Measurements from ENCODE around the gene IL4R. TPM values are rescaled to one million over a fixed set of nuclear protein-coding genes. Genes with fewer than 3 reads are reported as not detected.
A peak's percentile ranks its signal among the peaks of the same experiment; 100 is the strongest.

IL4R gene
- polyA plus RNA-seq, 3 donors, result 14.3 to 17.3 (median 14.5) TPM

DNA sequence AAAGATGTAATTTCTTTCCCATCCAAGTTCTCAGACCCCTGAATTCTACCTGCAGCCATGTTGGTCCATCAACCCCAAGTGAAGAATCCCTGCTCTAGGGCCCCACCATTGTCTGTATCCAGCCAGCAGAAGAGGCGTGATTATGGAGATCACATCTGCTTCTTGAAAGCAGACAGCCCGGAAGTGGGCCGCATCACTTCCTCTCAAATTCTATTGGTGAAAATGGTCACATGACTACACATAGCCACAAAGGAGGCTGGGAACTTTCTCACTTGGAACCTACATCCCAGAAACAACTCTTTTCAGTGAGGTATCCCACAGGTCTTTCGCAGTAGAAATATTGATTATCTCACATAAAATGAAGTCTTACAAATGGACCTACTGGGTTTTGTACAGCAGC, 40.1 kb downstream of the IL4R start:
- DNase-seq (ENCODE audit: low read depth in 3 of 3, low spot score in 2 of 3), result no peak

DNA sequence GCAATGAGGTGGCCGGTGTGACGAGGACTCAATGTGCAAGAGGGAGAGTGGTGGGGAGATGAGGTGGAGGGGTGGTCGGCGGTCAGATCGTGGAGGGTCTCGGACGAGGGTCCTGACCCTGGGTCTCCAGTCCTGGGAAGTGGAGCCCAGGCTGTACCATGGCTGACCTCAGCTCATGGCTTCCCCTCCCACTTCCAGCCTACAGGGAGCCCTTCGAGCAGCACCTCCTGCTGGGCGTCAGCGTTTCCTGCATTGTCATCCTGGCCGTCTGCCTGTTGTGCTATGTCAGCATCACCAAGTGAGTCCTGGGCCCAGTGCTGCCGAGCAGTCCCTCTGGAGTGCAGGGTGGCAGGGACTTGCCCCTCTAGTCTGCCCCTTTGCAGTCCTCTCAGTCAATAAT, 41.8 kb downstream of the IL4R start:
- DNase-seq (ENCODE audit: low read depth in 3 of 3, low spot score in 2 of 3), result no peak

DNA sequence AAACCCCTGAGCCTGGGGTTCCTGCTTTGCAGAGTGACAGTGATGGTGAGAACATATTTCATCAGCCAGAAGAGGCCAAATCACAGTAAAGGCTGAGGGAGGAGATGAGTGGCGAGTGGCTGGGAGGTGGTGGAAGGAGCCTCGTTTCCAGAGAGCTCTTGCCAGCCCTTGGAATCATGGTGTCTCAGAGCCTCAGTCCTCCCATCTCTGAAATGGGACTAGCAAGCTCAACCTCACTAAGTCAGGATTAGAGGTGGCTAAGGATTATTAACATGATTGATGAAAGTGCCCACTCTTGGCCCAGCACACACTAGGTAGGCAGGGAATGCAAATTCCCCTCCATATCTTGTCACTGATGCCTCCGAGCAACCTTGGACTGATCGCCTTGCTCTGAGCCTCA, 43.0 kb downstream of the IL4R start:
- no peak for DNase-seq (ENCODE audit: low read depth in 3 of 3, low spot score in 2 of 3)

DNA sequence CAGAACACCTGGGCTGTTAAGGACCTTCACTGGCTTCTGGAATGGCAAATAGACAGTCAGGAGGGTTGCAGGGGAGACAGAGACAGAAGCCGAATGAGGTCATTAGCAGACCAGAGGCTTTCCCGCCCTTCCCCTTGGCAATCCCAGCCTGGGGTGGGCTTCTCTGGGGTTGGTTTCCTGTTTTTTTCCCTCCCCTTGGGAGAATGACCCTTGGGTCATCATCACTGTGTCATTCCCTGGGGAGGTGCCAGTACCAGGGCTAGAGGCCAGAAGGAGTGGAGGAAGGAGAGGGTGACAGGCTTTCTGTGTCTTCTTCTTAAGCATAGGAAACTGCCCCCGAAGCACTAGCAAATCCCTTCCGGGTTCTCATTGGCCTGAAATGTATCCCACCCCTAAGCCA, 45.3 kb downstream of the IL4R start:
- no peak for DNase-seq (ENCODE audit: low read depth in 3 of 3, low spot score in 2 of 3)

DNA sequence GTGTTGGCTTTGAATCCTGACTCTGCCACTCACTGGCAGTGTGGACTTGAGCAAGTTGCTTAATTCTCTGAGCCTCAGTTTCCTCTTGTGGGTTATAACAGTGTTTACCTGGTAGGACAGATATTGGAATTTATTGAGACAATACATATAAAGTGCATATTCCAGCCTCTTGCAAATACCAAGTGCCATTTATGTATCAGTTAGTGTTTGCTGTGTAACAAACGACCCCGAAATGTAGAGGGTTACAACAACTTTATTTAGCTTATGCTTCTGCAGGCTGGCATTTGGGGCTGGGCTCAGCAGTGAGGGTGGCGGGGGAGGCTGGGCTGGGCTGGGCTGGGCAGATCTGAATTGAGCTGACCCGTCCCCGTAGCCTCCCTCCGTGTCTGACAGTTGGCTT, 45.8 kb downstream of the IL4R start:
- no peak for DNase-seq (ENCODE audit: low read depth in 3 of 3, low spot score in 2 of 3)

DNA sequence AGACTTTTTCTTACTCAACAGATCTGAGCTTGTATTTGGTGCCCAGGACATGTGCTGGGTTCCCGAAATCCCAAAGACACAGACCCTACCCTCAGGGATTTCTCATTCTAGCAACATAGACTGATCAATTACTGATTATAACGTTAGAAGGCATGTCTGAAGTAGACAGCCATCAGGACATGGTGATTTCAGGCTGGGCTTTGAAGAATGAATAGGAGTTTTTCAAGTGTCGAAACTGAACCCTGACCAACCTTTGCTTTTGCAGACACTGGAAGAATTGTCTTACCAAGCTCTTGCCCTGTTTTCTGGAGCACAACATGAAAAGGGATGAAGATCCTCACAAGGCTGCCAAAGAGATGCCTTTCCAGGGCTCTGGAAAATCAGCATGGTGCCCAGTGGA, 48.2 kb downstream of the IL4R start:
- no peak for DNase-seq (ENCODE audit: low read depth in 3 of 3, low spot score in 2 of 3)

DNA sequence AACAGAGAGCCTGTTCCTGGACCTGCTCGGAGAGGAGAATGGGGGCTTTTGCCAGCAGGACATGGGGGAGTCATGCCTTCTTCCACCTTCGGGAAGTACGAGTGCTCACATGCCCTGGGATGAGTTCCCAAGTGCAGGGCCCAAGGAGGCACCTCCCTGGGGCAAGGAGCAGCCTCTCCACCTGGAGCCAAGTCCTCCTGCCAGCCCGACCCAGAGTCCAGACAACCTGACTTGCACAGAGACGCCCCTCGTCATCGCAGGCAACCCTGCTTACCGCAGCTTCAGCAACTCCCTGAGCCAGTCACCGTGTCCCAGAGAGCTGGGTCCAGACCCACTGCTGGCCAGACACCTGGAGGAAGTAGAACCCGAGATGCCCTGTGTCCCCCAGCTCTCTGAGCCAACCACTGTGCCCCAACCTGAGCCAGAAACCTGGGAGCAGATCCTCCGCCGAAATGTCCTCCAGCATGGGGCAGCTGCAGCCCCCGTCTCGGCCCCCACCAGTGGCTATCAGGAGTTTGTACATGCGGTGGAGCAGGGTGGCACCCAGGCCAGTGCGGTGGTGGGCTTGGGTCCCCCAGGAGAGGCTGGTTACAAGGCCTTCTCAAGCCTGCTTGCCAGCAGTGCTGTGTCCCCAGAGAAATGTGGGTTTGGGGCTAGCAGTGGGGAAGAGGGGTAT, 48.9 kb downstream of the IL4R start:
- DNase-seq (ENCODE audit: low read depth in 3 of 3, low spot score in 2 of 3), result no peak

DNA sequence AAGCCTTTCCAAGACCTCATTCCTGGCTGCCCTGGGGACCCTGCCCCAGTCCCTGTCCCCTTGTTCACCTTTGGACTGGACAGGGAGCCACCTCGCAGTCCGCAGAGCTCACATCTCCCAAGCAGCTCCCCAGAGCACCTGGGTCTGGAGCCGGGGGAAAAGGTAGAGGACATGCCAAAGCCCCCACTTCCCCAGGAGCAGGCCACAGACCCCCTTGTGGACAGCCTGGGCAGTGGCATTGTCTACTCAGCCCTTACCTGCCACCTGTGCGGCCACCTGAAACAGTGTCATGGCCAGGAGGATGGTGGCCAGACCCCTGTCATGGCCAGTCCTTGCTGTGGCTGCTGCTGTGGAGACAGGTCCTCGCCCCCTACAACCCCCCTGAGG, 49.5 kb downstream of the IL4R start:
- no peak for DNase-seq (ENCODE audit: low read depth in 3 of 3, low spot score in 2 of 3)

DNA sequence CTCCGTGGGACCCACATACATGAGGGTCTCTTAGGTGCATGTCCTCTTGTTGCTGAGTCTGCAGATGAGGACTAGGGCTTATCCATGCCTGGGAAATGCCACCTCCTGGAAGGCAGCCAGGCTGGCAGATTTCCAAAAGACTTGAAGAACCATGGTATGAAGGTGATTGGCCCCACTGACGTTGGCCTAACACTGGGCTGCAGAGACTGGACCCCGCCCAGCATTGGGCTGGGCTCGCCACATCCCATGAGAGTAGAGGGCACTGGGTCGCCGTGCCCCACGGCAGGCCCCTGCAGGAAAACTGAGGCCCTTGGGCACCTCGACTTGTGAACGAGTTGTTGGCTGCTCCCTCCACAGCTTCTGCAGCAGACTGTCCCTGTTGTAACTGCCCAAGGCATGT, 50.0 kb downstream of the IL4R start:
- no peak for DNase-seq (ENCODE audit: low read depth in 3 of 3, low spot score in 2 of 3)

DNA sequence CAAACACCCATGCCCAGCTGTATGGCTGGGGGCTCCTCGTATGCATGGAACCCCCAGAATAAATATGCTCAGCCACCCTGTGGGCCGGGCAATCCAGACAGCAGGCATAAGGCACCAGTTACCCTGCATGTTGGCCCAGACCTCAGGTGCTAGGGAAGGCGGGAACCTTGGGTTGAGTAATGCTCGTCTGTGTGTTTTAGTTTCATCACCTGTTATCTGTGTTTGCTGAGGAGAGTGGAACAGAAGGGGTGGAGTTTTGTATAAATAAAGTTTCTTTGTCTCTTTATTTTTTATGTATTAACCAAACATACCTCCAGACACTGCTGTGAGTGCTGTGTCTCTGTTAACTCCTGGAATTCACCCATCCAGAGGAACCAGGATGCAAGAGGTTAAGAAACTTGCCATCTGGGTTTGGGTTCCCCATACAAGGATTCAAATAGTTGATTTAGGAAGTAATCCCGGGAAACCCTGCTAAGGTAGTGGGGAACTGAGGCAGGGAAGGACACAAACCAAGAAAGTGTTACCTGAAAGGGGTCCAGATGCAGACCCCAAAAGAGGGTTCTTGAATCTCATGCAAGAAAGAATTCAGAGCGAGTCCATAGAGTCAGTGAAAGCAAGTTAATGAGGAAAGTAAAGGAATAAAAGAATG, 50.8 kb downstream of the IL4R start:
- DNase-seq (ENCODE audit: low read depth in 3 of 3, low spot score in 2 of 3), result no peak

DNA sequence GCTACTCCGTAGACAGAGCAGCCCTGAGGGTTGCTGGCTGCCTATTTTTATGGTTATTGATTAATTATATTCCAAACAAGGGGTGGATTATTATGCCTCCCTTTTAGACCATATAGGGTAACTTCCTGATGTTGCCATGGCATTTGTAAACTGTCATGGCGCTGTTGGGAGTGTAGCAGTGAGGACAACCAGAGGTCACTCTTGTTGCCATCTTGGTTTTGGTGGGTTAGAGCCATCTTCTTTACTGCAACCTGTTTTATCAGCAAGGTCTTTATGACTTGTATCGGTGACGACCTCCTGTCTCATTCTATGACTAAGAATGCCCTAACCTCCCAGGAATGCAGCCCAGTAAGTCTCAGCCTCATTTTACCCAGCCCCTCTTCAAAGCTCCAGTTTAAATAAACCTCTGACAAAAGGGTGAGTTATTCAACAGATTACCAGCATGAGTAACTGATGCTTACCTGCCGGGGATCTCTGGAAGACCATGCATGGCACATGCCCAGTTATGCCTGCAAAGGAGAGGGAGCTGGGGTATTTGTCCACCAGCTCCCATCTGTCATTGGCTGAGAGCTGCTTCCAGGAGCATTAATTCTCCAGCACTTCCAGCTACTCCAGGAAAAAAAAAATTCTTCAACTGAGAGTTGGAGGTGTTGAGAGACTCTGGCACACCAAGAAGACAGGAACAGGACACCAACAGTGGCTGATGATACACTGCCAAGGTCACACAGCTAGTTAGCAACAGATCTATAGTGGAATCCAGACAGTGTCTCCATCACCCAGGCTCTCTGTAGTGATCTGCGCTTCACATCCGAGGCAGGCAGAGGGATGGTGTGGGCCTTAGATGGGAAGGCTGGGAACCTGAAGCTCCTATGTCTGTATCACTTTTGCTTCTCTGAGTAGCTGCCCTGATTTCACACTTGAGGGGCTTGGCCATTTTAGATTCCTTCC, 51.6 kb downstream of the IL4R start:
- DNase-seq (ENCODE audit: low read depth in 3 of 3, low spot score in 2 of 3), result no peak

DNA sequence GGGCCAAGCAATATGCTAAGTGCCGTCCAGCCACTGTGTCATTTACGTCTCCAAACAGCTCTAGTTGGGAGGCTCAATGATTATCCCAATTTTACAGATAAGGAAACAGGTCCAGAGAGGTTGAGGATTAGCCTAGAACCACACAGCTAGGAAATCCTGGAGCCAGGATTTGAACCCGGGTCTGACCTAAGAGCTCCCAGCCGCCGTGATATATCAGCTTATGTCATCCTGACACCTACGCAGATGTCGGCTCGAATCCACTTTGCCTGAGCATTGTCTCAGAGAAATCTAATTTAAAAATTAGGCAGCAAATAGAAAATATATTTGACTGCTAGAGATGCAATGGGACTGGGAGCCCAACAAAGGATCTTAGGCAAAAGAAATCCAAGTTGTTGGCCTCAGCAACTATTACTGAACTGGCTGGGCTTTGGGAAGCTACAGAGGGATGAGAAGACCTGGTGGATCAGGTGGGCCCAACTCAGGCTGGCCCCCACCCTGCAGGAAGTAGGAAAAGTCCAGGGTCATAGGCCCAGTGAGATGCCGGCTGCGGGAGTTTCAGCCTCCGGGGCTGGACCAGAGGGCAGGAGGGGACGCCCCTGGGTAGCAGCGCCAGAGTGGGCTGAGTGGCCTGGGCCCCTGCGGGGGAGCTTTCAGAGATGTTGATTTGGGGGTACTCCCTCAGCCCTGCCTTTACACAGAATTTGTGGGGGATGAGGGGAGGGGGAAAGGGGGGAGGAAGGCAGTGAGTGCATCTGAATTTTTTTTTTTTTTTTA, 53.1 kb downstream of the IL4R start:
- no peak for DNase-seq (ENCODE audit: low read depth in 3 of 3, low spot score in 2 of 3)

DNA sequence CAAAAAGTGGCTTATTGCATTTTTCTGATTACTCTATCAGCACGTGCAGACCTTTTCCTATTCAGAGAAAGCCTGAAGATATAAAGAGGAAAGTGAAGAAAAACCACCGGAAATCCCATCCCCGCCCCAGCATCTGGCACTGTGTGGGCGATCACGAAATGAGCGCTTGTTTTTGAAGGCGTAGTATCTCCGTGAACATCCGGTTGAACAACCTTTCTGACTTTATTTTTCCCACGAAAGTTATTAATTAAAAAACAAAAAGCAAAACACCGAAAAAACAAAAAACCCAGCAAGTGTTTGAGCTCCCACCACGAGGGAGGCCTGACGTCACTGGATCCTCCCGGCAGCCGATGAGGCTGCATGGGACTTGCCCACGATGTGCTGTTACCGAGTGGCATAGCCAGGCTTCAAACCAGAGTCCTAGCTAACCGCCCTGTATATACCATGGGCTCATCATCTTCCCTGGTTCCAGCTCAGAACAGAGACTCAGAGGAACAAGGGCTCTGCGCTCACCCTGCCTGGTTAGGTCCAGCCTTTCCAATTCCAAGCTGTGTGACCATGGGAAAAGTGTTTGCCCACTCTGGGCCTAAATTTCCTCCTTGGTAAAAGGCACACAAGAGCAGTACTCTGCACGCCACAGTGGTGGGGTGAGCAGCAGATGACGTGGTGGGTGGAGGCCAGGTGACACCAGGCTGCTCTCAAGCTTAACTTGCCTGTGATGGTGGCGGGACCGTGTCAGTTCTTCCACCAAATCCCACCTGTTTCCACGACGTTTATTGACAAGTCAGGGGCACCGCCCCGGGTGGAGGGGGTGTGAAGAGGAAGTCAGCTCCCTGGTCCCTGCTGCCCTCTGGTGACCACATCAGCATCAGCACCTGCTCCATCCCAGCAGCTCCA, 53.9 kb downstream of the IL4R start:
- peak in 2 of 3 donors; percentile 3 to 15 for DNase-seq (ENCODE audit: low read depth in 3 of 3, low spot score in 2 of 3)

DNA sequence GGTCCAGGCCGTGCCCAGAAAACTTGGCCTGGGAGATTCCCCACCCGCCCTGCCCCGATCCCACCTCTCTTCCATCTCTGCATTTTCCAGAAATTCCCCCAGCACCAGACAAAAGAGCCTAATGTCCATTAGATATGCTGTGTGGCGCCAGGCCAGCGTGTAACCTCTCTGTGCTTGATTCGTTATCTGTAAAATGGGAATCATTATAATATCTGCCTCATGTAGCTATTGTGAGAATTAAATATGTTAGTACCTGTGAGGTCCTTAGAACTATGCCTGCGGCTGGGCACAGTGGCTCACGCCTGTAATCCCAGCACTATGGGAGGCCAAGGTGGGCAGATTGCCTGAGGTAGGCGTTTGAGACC, 54.6 kb downstream of the IL4R start:
- DNase-seq (ENCODE audit: low read depth in 3 of 3, low spot score in 2 of 3), result no peak

DNA sequence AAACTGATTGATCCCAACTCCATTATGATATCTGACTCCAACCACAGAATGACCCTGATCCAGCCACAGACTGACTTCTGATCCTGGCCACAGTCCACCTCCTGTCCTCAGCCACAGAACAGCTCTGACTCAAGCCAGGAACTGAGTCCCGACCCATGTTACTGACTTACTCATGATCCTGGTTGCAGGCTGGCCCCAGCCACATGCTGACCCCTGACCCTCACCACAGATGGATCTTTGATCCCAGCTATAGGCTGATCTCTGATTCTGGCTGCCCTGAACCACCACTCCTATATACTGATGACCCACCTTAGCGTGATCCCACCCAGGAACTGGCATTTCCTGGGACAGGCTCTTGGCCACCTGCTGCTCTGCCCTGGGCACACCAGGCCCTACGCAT, 56.0 kb downstream of the IL4R start:
- no peak for DNase-seq (ENCODE audit: low read depth in 3 of 3, low spot score in 2 of 3)

DNA sequence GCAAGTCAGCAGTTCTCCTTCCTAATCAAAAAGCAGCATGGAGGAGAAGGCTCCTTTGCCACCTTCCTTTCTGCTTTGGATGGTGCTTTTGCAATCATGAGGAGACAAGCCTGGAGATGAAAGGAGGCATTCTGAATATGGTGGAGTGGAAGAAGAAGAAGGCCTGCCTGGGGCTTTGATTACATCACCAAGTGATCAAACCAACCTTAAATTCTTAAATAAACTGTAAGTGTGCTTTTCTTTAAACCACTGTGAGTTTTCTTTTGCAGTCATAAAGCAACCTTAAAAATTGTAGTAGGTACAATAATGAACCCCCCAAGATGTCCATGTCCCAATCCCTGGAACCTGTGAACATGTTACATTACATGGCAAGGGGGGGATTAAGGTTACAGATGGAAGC, 56.5 kb downstream of the IL4R start:
- DNase-seq (ENCODE audit: low read depth in 3 of 3, low spot score in 2 of 3), result no peak

DNA sequence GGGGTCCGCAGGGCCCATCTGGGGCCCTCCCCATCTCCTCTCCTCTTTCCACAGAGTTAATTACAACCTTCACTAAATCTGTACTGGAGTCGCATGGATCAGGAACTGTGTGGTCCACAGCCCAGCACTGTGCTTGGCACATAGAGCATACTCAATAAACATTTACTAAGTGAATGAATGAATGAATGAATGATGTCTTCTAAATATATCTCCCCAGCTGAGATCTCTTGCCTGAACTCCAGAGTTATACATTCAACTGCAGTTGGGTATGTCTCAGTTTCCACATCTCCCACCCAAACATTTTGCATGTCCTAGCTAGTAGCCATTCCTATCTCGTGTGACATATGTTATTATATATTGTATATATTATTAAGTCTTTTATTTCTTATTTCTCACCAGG, 59.5 kb downstream of the IL4R start:
- no peak for DNase-seq (ENCODE audit: low read depth in 3 of 3, low spot score in 2 of 3)

DNA sequence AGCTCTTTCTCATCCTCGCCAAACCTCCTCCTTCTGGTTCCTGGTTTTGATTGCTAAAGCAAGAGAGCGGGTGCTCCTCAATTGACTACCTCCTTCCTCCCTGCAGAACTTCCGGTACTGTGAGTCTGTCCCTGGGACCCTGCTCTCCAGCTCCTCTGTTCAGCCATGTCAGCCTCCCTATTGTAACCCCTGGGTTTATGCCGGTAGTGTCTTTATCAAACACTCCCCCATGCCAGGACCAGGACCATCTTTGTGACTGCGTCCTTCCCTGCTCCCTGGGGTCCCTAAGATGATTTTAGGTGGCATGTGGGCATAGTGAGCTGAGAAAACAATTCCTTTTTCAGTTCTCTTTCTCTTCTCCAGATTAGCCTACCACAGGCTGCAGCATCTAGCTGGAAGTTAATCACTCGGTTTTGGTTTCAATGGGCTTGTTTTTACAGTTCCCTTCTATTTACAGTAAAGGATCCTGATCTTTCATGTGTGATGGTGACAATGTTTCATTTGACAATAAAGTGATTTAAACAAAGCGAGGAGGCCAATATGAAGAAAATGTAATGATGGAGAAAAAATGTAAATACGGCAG, 60.5 kb downstream of the IL4R start:
- DNase-seq (ENCODE audit: low read depth in 3 of 3, low spot score in 2 of 3), result no peak

DNA sequence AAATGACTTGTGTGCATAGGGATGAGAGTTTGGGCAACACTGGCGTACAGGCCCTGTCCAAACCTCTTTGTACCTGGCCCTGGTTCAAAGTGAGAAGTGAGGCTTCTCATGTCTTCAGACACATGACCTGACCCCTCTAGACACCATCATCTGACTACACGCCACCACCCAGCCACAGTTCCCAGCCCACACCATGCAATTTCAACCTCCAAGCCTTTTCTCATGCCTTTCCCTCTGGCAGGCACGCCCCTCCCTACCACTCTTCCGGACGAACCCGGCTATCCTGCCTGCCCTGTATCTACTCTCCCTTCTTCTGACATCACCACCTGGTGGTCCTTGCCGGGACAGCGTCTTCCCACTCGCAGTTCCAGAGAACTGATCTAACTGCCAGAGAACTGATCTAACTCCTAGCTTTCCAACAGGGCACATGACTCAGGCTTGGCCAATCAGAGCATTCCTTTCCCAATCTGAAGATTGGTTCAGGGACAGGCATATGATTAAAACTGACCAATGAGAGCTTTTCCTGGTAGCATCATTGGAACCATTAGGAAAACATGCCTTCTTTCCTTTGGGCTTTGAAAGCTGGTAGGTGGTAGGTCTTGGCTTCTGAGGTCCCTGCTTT, 61.1 kb downstream of the IL4R start:
- peak; percentile 23 to 45 (median 25) for DNase-seq (ENCODE audit: low read depth in 3 of 3, low spot score in 2 of 3)
